ENCODE data around the gene ATAD3C.

Gene ATAD3C

GRCh38 chr1:1431845-1432273 lies 17.6 kb upstream of the ATAD3C start:
- Histone ChIP-seq H3K27me3 (ENCODE audit: control insufficient read depth, insufficient read depth, low read length, poor library complexity, severe bottlenecking) (peaks cover 27% of the 10 kb centered on the region), H3K27ac (ENCODE audit: insufficient read depth, low read depth, low read length, poor library complexity, severe bottlenecking) (no peak overlapping the region), H3K4me1 (ENCODE audit: control insufficient read depth, insufficient read depth, low read length) (peaks cover 58% of the 10 kb centered on the region), H3K36me3 (ENCODE audit: control insufficient read depth, insufficient read depth, low read length) (no peaks in the 10 kb centered on the region), H3K9me3 (ENCODE audit: control insufficient read depth, low read length) (no peaks in the 10 kb centered on the region), H3K4me3 (ENCODE audit: insufficient read depth, low read depth, low read length) (no peak overlapping the region)
- WGBS, 2 experiments = 43 to 60% methylated on average over 5 of the region's 5 CpGs

- Histone ChIP-seq H3K9me3 (ENCODE audit: control insufficient read depth, low read length) (no peaks in the 10 kb centered on the region), H3K4me1 (ENCODE audit: control insufficient read depth, insufficient read depth, low read length) (peaks cover 58% of the 10 kb centered on the region), H3K36me3 (ENCODE audit: control insufficient read depth, insufficient read depth, low read length) (no peaks in the 10 kb centered on the region), H3K4me3 (ENCODE audit: insufficient read depth, low read depth, low read length) (no peak overlapping the region), H3K27me3 (ENCODE audit: control insufficient read depth, insufficient read depth, low read length, poor library complexity, severe bottlenecking) (peaks cover 31% of the 10 kb centered on the region), H3K27ac (ENCODE audit: insufficient read depth, low read depth, low read length, poor library complexity, severe bottlenecking) (peak overlapping the region; percentile 90)
- WGBS, 2 experiments = 79 to 81% methylated on average over 28 of the region's 28 CpGs
Measured at GRCh38 chr1:1432274-1432950, 17.1 kb upstream of the ATAD3C start.

DNA sequence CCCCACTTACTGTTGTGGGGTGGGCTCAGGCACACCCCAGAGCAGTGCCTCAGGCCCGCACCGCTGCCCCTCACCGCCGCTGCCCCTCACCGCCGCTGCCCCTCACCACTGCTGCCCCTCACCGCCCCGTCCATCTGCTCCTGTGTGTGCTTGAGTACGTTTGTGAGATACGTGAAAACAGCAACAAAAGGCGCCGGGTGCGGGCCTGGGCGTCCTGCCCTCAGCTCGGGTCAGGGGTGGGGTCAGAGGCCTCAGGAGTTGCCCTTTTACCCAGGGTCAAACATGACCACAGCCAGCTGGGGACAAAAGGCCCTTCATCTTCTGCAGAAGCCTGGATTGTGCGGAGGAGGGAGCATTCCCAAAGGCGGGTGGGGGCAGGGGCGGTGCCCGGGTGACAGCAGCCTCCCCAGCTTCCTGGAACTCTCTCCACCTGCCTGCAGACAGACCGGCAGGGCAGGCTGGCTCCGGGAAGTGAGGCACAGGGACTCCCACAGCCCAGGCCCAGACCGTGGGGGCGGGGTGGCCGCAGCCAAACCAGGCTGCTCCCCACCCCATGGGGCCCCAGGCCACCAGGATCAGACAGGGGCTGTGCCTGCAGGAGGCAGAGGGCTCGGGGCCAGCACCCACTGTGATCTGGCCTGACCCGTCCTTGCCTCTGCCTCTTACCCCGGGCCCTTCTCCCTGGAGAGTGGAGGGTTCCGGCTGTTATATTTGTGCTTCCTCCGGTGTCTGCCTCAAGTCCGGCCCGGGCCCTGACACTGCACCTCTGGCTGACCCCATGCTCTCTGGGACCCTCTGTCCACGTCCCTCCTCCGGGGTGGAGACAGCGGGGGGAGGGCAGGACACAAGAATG lies 16.3 kb upstream of the ATAD3C start:
- 32% methylated on average over 34 of the region's 34 CpGs for WGBS, 2 experiments
- peaks cover 31% of the 10 kb centered on the region for H3K27me3 ChIP-seq (ENCODE audit: control insufficient read depth, insufficient read depth, low read length, poor library complexity, severe bottlenecking)

GRCh38 chr1:1433804-1434130 lies 15.7 kb upstream of the ATAD3C start:
- H3K27ac ChIP-seq (ENCODE audit: insufficient read depth, low read depth, low read length, poor library complexity, severe bottlenecking) = peak overlapping the region; percentile 90
- peaks cover 31% of the 10 kb centered on the region for H3K27me3 ChIP-seq (ENCODE audit: control insufficient read depth, insufficient read depth, low read length, poor library complexity, severe bottlenecking)
- 27 to 37% methylated on average over 12 of the region's 12 CpGs for WGBS, 2 experiments
- H3K4me3 ChIP-seq (ENCODE audit: insufficient read depth, low read depth, low read length) = peak overlapping the region; percentile 18
- H3K36me3 ChIP-seq (ENCODE audit: control insufficient read depth, insufficient read depth, low read length) = no peaks in the 10 kb centered on the region
- peaks cover 65% of the 10 kb centered on the region for H3K4me1 ChIP-seq (ENCODE audit: control insufficient read depth, insufficient read depth, low read length)
- H3K9me3 ChIP-seq (ENCODE audit: control insufficient read depth, low read length) = no peaks in the 10 kb centered on the region

More for the DNA sequence above, 16.3 kb upstream of the ATAD3C start:
- no peaks in the 10 kb centered on the region for H3K9me3 ChIP-seq (ENCODE audit: control insufficient read depth, low read length)
- H3K4me3 ChIP-seq (ENCODE audit: insufficient read depth, low read depth, low read length) = peak overlapping the region; percentile 18
- no peaks in the 10 kb centered on the region for H3K36me3 ChIP-seq (ENCODE audit: control insufficient read depth, insufficient read depth, low read length)
- peak overlapping the region; percentile 90 for H3K27ac ChIP-seq (ENCODE audit: insufficient read depth, low read depth, low read length, poor library complexity, severe bottlenecking)
- H3K4me1 ChIP-seq (ENCODE audit: control insufficient read depth, insufficient read depth, low read length) = peaks cover 63% of the 10 kb centered on the region

DNA sequence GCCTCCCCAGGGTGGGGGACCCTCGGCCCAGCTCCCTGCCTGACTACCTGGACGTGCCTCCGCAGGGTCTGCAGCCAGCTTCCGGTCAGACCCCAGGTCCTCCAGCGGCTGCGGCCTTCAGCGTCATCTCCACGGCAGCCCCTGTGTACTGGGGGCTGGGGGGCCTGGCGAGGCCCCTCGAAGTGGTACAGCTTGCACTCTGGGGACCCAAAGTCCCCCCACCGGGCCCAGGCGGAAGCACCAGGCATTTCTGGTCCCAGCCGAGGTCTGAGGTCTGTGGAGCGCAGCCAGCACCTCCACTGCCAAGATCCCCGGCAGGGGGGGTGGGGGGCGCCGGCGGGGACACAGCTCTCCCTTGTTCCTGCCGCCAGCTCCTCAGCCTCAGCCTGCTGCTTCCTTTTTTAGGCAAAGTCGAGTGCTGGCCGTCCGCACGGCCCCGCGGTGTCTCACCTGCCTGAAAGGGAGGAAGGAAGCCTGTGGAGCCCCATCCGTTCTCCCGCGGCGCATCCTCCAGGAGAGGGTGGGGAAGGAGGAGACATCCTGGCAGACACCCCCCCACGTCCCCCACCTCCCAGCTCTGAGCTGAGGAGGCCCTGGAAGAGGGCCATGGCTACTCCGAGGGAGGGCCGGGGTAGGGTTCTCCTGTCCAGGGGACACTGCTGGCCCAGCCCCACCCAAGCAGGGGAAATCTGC lies 15.2 kb upstream of the ATAD3C start:
- Histone ChIP-seq H3K4me1 (ENCODE audit: control insufficient read depth, insufficient read depth, low read length) (peaks cover 65% of the 10 kb centered on the region), H3K27ac (ENCODE audit: insufficient read depth, low read depth, low read length, poor library complexity, severe bottlenecking) (no peak overlapping the region), H3K9me3 (ENCODE audit: control insufficient read depth, low read length) (no peaks in the 10 kb centered on the region), H3K36me3 (ENCODE audit: control insufficient read depth, insufficient read depth, low read length) (no peaks in the 10 kb centered on the region), H3K27me3 (ENCODE audit: control insufficient read depth, insufficient read depth, low read length, poor library complexity, severe bottlenecking) (peaks cover 31% of the 10 kb centered on the region), H3K4me3 (ENCODE audit: insufficient read depth, low read depth, low read length) (no peak overlapping the region)
- 21 to 26% methylated on average over 32 of the region's 32 CpGs for WGBS, 2 experiments

GRCh38 chr1:1434824-1435105 lies 14.7 kb upstream of the ATAD3C start:
- Histone ChIP-seq H3K27me3 (ENCODE audit: control insufficient read depth, insufficient read depth, low read length, poor library complexity, severe bottlenecking) (peaks cover 31% of the 10 kb centered on the region), H3K4me3 (ENCODE audit: insufficient read depth, low read depth, low read length) (peak overlapping the region; percentile 44), H3K27ac (ENCODE audit: insufficient read depth, low read depth, low read length, poor library complexity, severe bottlenecking) (no peak overlapping the region), H3K9me3 (ENCODE audit: control insufficient read depth, low read length) (no peaks in the 10 kb centered on the region), H3K4me1 (ENCODE audit: control insufficient read depth, insufficient read depth, low read length) (peaks cover 65% of the 10 kb centered on the region), H3K36me3 (ENCODE audit: control insufficient read depth, insufficient read depth, low read length) (no peaks in the 10 kb centered on the region)
- 72 to 75% methylated on average over 4 of the region's 4 CpGs for WGBS, 2 experiments

DNA sequence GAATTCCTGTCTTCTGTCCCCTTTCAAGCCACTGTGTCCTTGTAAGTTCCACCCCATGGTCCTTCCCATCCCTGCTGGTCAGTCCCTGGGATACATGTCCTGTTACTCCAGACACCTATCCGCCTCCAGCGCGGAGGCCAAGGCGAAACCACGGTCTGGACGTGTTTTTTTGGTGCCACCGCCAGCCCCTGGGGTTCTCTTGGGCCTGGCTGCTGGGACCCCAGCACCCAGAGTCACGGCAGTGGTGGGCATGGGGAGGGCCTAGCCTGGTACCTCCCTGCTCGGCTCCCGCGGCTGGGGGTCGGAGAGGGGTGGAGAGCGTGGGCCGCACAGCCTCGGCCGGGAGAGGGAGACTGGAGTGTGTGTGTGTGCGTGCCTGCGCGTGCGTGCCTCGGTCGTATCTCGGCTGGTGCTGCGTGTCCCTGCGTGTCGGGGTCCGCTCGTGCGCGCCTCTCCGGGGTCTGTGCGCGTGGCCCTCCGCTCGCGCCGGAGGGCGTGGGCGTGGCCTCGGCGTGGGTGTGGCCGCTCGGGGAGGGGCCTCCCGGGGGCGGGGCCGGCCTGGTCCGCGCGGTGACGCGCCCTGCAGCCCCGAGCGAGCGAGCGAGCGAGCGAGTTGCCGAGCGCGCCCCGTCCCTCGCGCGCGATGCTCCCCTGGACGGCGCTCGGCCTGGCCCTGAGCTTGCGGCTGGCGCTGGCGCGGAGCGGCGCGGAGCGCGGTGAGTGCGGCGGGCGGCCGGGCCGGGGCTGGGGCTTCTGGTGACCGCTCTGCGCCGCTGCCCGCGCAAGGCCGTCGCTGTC lies 14.2 kb upstream of the ATAD3C start, which contains the start of gene VWA1:
VWA1 (plus strand) TSS at position 585 of the 798 bp plus-strand sequence; CDS start at position 644, 59 bp downstream.
- H3K27me3 ChIP-seq (ENCODE audit: control insufficient read depth, insufficient read depth, low read length, poor library complexity, severe bottlenecking) = peaks cover 31% of the 10 kb centered on the region
- no peak within 1 kb of the TSS for H3K27ac ChIP-seq (ENCODE audit: insufficient read depth, low read depth, low read length, poor library complexity, severe bottlenecking)
- H3K4me1 ChIP-seq (ENCODE audit: control insufficient read depth, insufficient read depth, low read length) = peaks cover 64% of the 10 kb centered on the region
- no peaks in the 10 kb centered on the region for H3K36me3 ChIP-seq (ENCODE audit: control insufficient read depth, insufficient read depth, low read length)
- H3K9me3 ChIP-seq (ENCODE audit: control insufficient read depth, low read length) = no peaks in the 10 kb centered on the region
- H3K4me3 ChIP-seq (ENCODE audit: insufficient read depth, low read depth, low read length) = peak within 1 kb of the TSS; percentile 44
- 7 to 8% methylated on average over 89 of the region's 89 CpGs for WGBS, 2 experiments

- no peaks in the 10 kb centered on the region for H3K9me3 ChIP-seq (ENCODE audit: control insufficient read depth, low read length)
- peaks cover 31% of the 10 kb centered on the region for H3K27me3 ChIP-seq (ENCODE audit: control insufficient read depth, insufficient read depth, low read length, poor library complexity, severe bottlenecking)
- H3K36me3 ChIP-seq (ENCODE audit: control insufficient read depth, insufficient read depth, low read length) = no peaks in the 10 kb centered on the region
- no peak overlapping the region for H3K27ac ChIP-seq (ENCODE audit: insufficient read depth, low read depth, low read length, poor library complexity, severe bottlenecking)
- WGBS, 2 experiments = 20 to 22% methylated on average over 40 of the region's 40 CpGs
- peaks cover 57% of the 10 kb centered on the region for H3K4me1 ChIP-seq (ENCODE audit: control insufficient read depth, insufficient read depth, low read length)
- peak overlapping the region; percentile 44 for H3K4me3 ChIP-seq (ENCODE audit: insufficient read depth, low read depth, low read length)
Measured at GRCh38 chr1:1435911-1436629, 13.4 kb upstream of the ATAD3C start.

GRCh38 chr1:1436630-1437032 lies 12.9 kb upstream of the ATAD3C start:
- Histone ChIP-seq H3K27ac (ENCODE audit: insufficient read depth, low read depth, low read length, poor library complexity, severe bottlenecking) (no peak overlapping the region), H3K4me1 (ENCODE audit: control insufficient read depth, insufficient read depth, low read length) (peaks cover 51% of the 10 kb centered on the region), H3K36me3 (ENCODE audit: control insufficient read depth, insufficient read depth, low read length) (no peaks in the 10 kb centered on the region), H3K27me3 (ENCODE audit: control insufficient read depth, insufficient read depth, low read length, poor library complexity, severe bottlenecking) (peaks cover 31% of the 10 kb centered on the region), H3K4me3 (ENCODE audit: insufficient read depth, low read depth, low read length) (peak overlapping the region; percentile 44), H3K9me3 (ENCODE audit: control insufficient read depth, low read length) (no peaks in the 10 kb centered on the region)
- 91% methylated on average over 7 of the region's 7 CpGs for WGBS, 2 experiments
